ENCODE measurements around the gene PAWR.

DNA sequence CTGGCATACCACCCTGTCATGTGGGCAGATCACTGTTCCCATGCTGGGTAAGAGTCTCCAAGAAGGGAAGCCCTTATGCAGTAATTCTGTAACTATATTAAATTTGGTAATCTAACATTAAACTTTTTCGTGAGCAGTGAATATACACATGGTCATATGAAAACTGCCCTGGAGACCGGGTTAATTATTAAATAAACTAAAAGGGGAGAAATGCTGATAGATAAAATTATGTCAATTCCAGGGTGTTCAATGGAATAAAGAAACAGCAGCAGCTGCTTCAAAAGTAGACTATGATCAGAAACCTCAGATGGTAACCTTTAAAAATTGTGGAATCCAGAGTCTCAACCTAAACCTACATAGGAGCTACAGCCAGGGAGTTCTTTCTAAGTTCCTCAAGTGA is 100.0 kb downstream of the PAWR start:
- TF ChIP-seq POLR2A (IDR thresholded peaks at IDR 0.05; ENCODE audit: low read depth, low read length): no peak
- TF ChIP-seq EZH2 (IDR thresholded peaks at IDR 0.05; ENCODE audit: borderline replicate concordance, low read depth, low read length, severe bottlenecking): no peak
- TF ChIP-seq, protein P1, sequence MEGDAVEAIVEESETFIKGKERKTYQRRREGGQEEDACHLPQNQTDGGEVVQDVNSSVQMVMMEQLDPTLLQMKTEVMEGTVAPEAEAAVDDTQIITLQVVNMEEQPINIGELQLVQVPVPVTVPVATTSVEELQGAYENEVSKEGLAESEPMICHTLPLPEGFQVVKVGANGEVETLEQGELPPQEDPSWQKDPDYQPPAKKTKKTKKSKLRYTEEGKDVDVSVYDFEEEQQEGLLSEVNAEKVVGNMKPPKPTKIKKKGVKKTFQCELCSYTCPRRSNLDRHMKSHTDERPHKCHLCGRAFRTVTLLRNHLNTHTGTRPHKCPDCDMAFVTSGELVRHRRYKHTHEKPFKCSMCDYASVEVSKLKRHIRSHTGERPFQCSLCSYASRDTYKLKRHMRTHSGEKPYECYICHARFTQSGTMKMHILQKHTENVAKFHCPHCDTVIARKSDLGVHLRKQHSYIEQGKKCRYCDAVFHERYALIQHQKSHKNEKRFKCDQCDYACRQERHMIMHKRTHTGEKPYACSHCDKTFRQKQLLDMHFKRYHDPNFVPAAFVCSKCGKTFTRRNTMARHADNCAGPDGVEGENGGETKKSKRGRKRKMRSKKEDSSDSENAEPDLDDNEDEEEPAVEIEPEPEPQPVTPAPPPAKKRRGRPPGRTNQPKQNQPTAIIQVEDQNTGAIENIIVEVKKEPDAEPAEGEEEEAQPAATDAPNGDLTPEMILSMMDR (IDR thresholded peaks at IDR 0.05; ENCODE audit: extremely low read depth in 1 of 2, insufficient read depth in 1 of 2, low read depth in 1 of 2, low read length in 2 of 2): no peak
- no peak for TF ChIP-seq FOS (IDR thresholded peaks at IDR 0.05; ENCODE audit: borderline replicate concordance, insufficient read depth, low read length)
- no peak for TF ChIP-seq JUN (IDR thresholded peaks at IDR 0.05; ENCODE audit: borderline replicate concordance, insufficient read depth, insufficient read length, low read depth)
- TF ChIP-seq POLR2AphosphoS5 (IDR thresholded peaks at IDR 0.05; ENCODE audit: insufficient read depth, low read depth, low read length): no peak
- no peak for TF ChIP-seq MYC (IDR thresholded peaks at IDR 0.05; ENCODE audit: low read depth, low read length)

All from endothelial cell of umbilical vein (primary cell).